Activated naive CD4-positive, alpha-beta T cell treated with anti-CD3 and anti-CD28 coated beads, Interleukin-2, amount 50 U/mL, for 72 hours (primary cell): Measurements from ENCODE around the gene TRIML1. TPM values are rescaled to one million over a fixed set of nuclear protein-coding genes. Genes with fewer than 3 reads are reported as not detected.
A peak's percentile ranks its signal among the peaks of the same experiment; 100 is the strongest.

Experiments
- ATAC-seq, 2 donors: fragments of 150-1000 bp; cut with Tn5 transposase; 2 replicates each; pipeline ENCODE4 v1.10.0; 2021; ENCODE audit warnings: mild to moderate bottlenecking in 2 of 2, moderate library complexity in 2 of 2
- DNase-seq, 2 donors: peaks; one replicate each; pipeline ENCODE4 v3.0.0; 2021 to 2022; ENCODE audit warnings: low spot score in 2 of 2
- H3K27ac Mint-ChIP-seq, 2 donors: one replicate each; pipeline ENCODE4 v1.8.0; 2022; ENCODE audit warnings: mild to moderate bottlenecking in 2 of 2, mixed read lengths in 2 of 2
- H3K36me3 Mint-ChIP-seq, 2 donors: one replicate each; pipeline ENCODE4 v1.8.0; 2022; ENCODE audit warnings: mixed read lengths in 2 of 2
- H3K9me3 Mint-ChIP-seq, 2 donors: one replicate each; pipeline ENCODE4 v1.8.0; 2022; ENCODE audit warnings: mixed read lengths in 2 of 2
- total RNA-seq, 2 donors: library from RNA; stranded (reverse); gene quantifications; one replicate each; pipeline ENCODE4 v1.2.3, GENCODE V29; 2022

Gene TRIML1
- total RNA-seq = not detected

GRCh38 chr4:188139141-188139540 lies at the start of gene TRIML1:
Gene TRIML1 (plus strand): TSS chr4:188139441. CDS start chr4:188139559, 118 bp downstream.
- ATAC-seq (no peak), DNase-seq (no peak)
- Mint-ChIP-seq H3K9me3 (peaks cover 5 to 23% of the 10 kb centered on the region in 2 donors), H3K36me3 (peaks cover 0 to 5% of the 10 kb centered on the region in 2 donors), H3K27ac (no peak within 1 kb of the TSS)

- Mint-ChIP-seq H3K36me3 (peaks cover 7 to 21% of the 10 kb centered on the region in 2 donors), H3K27ac (no peak overlapping the region)
- no peak for ATAC-seq
Measured at GRCh38 chr4:188092824-188093223, 46.4 kb upstream of the TRIML1 start.

GRCh38 chr4:188106454-188106853 lies 32.8 kb upstream of the TRIML1 start:
- ATAC-seq (no peak), DNase-seq (no peak)
- peaks cover 17 to 21% of the 10 kb centered on the region in 2 donors for H3K36me3 Mint-ChIP-seq
- H3K9me3 Mint-ChIP-seq = peaks cover 24 to 26% of the 10 kb centered on the region in 2 donors
- H3K27ac Mint-ChIP-seq = no peak overlapping the region

More at GRCh38 chr4:188092824-188093223, 46.4 kb upstream of the TRIML1 start:
- peaks cover 21 to 24% of the 10 kb centered on the region in 2 donors for H3K9me3 Mint-ChIP-seq
- DNase-seq = no peak

- DNase-seq = no peak
- Mint-ChIP-seq H3K27ac (no peak overlapping the region), H3K36me3 (peaks cover 17 to 21% of the 10 kb centered on the region in 2 donors), H3K9me3 (peaks cover 24 to 26% of the 10 kb centered on the region in 2 donors)
- no peak for ATAC-seq
Measured at GRCh38 chr4:188107931-188108843, 31.1 kb upstream of the TRIML1 start.

GRCh38 chr4:188109157-188109755 lies 30.0 kb upstream of the TRIML1 start, which contains the start of gene TRIML2:
Gene TRIML2 (minus strand): TSS chr4:188109603. CDS start chr4:188105368, 4,235 bp downstream.
- Mint-ChIP-seq H3K9me3 (peaks cover 17 to 26% of the 10 kb centered on the region in 2 donors), H3K27ac (no peak within 1 kb of the TSS), H3K36me3 (peaks cover 17 to 21% of the 10 kb centered on the region in 2 donors)
- ATAC-seq (no peak), DNase-seq (no peak)

- ATAC-seq = no peak
- H3K9me3 Mint-ChIP-seq = peaks cover 19 to 21% of the 10 kb centered on the region in 2 donors
- no peak for DNase-seq
- peaks cover 17% of the 10 kb centered on the region in 2 donors for H3K36me3 Mint-ChIP-seq
- no peak overlapping the region for H3K27ac Mint-ChIP-seq
Measured at GRCh38 chr4:188110036-188110435, 29.2 kb upstream of the TRIML1 start.

- no peak for DNase-seq
- ATAC-seq = no peak
- no peak overlapping the region for H3K27ac Mint-ChIP-seq
- H3K9me3 Mint-ChIP-seq = peaks cover 20 to 21% of the 10 kb centered on the region in 2 donors
- peaks cover 11 to 12% of the 10 kb centered on the region in 2 donors for H3K36me3 Mint-ChIP-seq
Measured at GRCh38 chr4:188110741-188111471, 28.3 kb upstream of the TRIML1 start.

- no peak for ATAC-seq
- no peak for DNase-seq
- Mint-ChIP-seq H3K9me3 (peaks cover 20 to 21% of the 10 kb centered on the region in 2 donors), H3K36me3 (peaks cover 11 to 12% of the 10 kb centered on the region in 2 donors), H3K27ac (no peak overlapping the region)
Measured at GRCh38 chr4:188111955-188112354, 27.3 kb upstream of the TRIML1 start.

- Mint-ChIP-seq H3K27ac (no peak overlapping the region), H3K9me3 (peaks cover 16 to 24% of the 10 kb centered on the region in 2 donors), H3K36me3 (peaks cover 5 to 7% of the 10 kb centered on the region in 2 donors)
- ATAC-seq (no peak), DNase-seq (no peak)
Measured at GRCh38 chr4:188113156-188113555, 26.1 kb upstream of the TRIML1 start.

- Mint-ChIP-seq H3K9me3 (peaks cover 5 to 28% of the 10 kb centered on the region in 2 donors), H3K27ac (no peak overlapping the region), H3K36me3 (peaks cover 0 to 5% of the 10 kb centered on the region in 2 donors)
- ATAC-seq (no peak), DNase-seq (no peak)
Measured at GRCh38 chr4:188117631-188118324, 21.5 kb upstream of the TRIML1 start.

GRCh38 chr4:188121530-188121929 lies 17.7 kb upstream of the TRIML1 start:
- no peak for DNase-seq
- peaks cover 5 to 10% of the 10 kb centered on the region in 2 donors for H3K36me3 Mint-ChIP-seq
- H3K27ac Mint-ChIP-seq = no peak overlapping the region
- H3K9me3 Mint-ChIP-seq = peaks cover 13 to 33% of the 10 kb centered on the region in 2 donors
- no peak for ATAC-seq

- DNase-seq (no peak), ATAC-seq (peak; percentile 69 to 81)
- Mint-ChIP-seq H3K27ac (no peak overlapping the region), H3K9me3 (peaks cover 9 to 22% of the 10 kb centered on the region in 2 donors), H3K36me3 (peaks cover 5 to 12% of the 10 kb centered on the region in 2 donors)
Measured at GRCh38 chr4:188127214-188127874, 11.9 kb upstream of the TRIML1 start.

- peaks cover 5 to 12% of the 10 kb centered on the region in 2 donors for H3K36me3 Mint-ChIP-seq
Measured at GRCh38 chr4:188130355-188130754, 8.9 kb upstream of the TRIML1 start.

GRCh38 chr4:188132232-188132631 lies 7.0 kb upstream of the TRIML1 start:
- ATAC-seq = no peak
- Mint-ChIP-seq H3K36me3 (peaks cover 0 to 4% of the 10 kb centered on the region in 2 donors), H3K27ac (no peak overlapping the region), H3K9me3 (peaks cover 0 to 19% of the 10 kb centered on the region in 2 donors)
- DNase-seq = no peak

More at GRCh38 chr4:188130355-188130754, 8.9 kb upstream of the TRIML1 start:
- Mint-ChIP-seq H3K9me3 (peaks cover 3 to 22% of the 10 kb centered on the region in 2 donors), H3K27ac (no peak overlapping the region)
- ATAC-seq (no peak), DNase-seq (no peak)

GRCh38 chr4:188138227-188138626 lies 1.0 kb upstream of the TRIML1 start:
- no peak for ATAC-seq
- Mint-ChIP-seq H3K36me3 (peaks cover 0 to 5% of the 10 kb centered on the region in 2 donors), H3K9me3 (peaks cover 5 to 16% of the 10 kb centered on the region in 2 donors), H3K27ac (no peak overlapping the region)
- no peak for DNase-seq
